ENCODE measurements around the gene HSD17B11.
A peak's percentile ranks its signal among the peaks of the same experiment; 100 is the strongest.
"Not testable (repeated sequence)": the region's sequence is repeated elsewhere in the genome, so short reads cannot be mapped to it uniquely, and the experiment has no call there.

The HSD17B11 gene

DNA sequence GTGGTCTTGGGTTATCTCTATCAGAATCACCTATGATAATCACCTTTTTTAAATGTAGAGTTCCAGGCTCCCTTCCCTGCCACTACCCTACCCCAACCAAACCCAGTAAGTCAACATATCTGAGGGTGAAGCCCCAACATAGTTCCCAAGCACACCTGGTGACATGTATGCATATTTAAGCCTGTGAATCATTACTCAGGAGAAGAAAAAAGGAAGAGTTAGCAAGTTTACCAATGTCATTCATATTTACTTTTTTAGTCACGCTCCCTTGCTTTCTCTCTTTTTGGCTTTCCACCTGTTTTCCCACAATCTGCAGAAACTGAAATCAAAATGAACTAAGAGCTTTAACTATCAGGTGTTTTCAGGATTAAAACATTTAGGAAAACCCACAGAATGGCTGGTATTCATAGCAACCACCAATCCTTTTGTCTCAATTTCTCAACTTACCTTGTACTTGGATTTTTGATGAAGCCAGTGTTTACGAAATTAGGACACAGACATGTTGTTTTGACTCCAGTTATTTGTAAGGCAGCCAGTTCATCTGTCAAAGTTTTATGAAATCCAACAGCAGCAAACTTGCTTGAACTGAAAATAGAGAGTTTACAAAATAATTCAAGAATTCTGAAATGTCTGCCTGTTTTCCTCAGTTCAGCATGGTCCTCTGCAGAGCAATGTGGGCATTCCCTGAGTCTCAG is 34.0 kb downstream of the HSD17B11 start:
- no peak for DNase-seq (ENCODE audit: low read depth in 2 of 2)

DNA sequence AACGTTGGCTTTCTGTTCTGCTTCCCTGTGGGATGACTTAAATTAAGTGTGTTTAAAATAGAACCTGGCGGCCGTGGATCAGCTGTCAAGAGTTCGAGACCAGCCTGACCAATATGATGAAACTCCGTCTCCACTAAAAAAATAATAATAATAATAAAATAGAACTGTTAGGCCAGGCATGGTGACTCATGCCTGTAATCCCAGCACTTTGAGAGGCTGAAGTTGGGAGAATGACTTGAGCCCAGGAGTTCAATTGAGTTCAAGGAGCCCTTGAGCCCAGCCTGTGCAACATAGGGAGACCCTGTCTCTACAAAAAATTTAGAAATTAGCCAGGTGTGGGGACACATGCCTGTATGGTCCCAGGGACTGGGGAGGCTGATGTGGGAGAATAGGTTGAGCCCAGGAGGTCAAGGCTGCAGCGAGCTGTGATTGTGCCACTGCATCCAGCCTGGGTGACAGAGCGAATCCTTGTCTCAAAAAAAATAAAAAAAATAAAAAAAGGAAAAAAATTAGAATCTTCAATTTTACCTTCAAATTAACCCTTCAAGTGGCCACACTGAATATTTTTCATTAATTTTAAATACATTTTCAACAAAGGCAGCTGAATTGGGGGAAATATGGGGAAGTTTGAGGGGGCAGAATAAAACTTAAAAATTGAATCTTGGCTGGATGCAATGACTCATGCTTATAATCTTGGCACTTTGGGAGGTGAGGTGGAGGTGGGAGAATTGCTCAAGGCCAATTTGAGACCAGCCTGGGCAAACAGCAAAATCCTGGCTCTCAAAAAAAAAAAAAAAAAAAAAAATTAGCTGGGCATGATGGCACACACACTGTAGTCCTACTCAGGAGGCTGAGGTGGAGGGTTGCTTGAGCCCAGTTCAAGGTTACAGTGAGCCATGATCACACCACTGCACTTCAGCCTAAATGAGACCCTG is 36.6 kb downstream of the HSD17B11 start:
- no peak for DNase-seq (ENCODE audit: low read depth in 2 of 2)

DNA sequence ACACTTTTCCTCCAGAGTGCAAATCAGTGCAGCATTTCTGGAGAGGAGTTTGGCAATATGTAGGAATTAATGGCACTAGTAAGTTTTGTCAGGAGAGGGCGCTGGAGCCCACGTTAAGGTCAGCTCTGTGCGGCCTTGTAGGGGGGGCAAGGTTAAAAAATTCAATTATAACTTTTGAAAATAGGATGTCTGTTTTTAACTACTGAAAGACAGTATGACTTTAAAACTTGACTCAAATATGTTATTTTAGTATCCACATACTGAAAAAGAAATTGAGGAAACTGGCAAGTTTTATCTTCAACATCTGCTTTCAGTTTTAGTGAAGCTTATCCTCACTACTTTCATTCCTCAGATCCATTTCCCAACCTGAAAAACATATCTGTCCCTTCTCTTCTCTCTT is 37.4 kb downstream of the HSD17B11 start:
- peak in 1 of 2 donors; percentile 13 for DNase-seq (ENCODE audit: low read depth in 2 of 2)

DNA sequence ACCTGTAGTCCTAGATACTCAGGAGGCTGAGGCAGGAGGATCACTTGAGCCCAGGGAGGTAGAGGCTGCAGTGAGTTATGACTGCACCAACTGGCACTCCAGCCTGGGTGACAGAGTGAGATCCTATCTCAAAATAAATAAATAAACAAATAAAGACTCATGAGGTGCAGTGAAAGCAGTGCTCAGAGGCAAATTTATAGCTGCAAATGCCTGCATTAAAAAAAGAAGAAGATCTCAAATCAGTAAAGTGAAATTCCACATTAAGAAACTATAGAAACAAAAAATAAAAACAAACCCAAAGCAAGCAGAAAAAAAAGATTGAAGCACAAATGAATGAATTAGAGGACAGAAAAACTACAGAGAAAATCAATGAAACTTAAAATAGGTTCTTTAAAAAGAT is 45.8 kb downstream of the HSD17B11 start:
- DNase-seq (ENCODE audit: low read depth in 2 of 2): no peak

DNA sequence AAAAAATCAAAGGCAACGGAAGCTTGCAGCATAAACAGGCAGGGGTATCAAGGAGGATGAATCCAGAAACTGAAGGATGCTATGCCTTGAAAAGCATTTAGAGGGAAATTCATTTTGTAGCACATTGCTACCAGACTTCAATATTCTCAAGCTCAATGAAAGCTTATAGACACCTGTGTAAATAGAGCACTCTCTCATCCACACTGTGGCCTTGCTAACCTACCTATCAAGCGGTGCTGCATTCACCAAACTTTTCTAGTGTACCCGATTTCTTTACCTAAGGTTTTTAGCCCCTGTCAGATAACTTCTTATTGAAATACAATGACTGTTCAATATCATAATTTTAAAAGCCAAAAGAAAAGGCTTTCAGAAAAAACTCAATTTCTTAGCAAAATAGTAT is 48.1 kb downstream of the HSD17B11 start:
- DNase-seq (ENCODE audit: low read depth in 2 of 2): no peak

DNA sequence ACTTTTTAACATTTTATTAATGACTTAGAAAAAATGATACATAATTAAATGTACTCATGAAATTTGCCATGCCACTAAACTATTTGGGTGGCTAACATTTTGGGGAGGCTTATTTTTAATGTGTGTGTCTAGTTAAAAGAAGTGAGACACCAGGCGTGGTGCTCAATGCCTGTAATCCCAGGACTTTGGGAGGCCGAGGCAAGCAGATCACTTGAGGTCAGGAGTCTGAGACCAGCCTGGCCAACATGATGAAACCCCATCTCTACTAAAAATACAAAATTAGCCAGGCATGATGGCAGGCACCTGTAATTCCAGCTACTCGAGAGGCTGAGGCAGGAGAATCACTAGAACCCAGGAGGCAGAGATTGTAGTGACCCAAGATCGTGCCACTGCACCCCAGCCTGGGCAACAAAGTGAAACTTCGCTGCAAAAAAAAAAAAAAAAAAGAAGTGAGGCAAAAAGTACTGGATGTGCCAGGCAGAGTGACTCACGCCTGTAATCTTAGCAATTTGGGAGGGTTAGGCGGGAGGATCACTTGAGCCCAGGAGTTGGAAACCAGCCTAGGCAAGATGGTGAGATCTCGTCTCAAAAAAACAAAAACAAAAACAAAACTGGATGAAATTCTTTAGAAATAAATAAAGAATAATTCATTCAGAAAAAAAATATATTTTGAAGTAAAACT is 48.9 kb downstream of the HSD17B11 start:
- not testable (repeated sequence) for DNase-seq (ENCODE audit: low read depth in 2 of 2)

DNA sequence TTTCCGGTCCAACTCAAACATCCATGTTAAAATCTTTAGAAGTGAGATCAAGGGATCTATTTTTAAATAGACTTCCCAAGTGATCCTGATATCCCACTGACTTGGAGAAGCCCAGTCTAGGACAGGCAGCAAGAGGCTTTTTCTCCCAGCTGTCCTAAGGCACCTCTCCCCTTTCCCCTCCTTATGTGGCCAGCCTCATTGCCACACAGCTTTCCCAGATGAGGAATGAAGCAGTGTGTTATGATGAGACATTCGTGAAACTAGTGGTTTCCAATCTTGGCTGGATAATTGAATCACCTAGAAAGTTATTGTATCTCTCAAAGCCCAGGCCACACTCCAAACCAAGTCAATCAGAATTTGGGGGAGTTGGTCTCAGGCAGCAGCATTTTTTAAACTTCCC is 51.5 kb downstream of the HSD17B11 start:
- DNase-seq (ENCODE audit: low read depth in 2 of 2): no peak

DNA sequence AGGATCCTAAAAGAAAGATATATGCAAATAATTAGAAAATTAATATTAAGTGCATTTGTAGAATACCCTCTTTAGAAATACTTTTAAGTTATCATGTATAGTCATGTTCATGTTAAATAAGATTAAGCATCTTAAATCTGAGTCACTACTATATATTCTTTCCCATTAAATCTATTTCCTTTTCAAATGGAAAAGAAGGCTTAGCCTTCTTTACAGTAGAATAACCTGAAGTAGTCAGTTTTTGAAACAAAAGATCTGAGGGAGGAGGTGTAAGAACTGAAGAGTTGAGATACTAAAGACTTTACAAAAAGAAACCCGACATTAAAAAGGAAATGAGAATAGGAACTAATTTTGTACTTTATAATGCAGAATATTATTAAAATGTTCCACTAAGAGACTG is 53.6 kb downstream of the HSD17B11 start:
- no peak for DNase-seq (ENCODE audit: low read depth in 2 of 2)

DNA sequence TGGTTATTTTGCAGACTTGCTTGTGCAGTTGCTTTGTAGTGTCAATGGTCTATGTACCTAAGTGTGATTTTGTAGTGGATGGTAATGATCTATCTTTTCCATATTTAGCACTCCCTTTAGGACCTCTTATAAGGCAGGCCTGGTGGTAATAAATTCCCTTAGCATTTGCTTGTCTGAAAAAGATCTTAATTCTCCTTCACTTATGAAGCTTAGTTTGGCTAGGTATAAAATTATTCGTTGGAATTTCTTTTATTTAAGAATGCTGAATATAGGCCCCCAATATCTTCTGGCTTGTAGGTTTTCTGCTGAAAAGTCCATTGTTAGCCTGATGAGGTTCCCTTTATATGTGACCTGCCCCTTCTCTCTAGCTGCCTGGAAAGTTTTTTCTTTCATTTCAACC is 57.7 kb downstream of the HSD17B11 start:
- no peak for DNase-seq (ENCODE audit: low read depth in 2 of 2)

DNA sequence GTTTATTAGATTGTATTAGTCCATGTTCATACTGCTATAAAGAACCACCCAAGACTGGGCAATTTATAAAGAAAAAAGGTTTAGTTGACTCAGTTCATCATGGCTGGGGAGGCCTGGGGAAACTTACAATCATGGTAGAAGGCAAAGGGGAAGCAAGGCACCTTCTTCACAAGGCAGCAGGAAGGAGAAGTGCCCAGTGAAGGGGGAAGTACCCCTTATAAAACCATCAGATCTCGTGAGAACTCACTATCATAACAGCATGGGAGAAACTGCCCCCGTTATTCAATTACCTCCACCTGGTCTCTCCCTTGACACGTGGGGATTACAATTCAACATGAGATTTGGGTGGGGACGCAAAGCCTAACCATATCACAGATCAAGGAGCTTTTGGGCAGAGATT is 60.2 kb downstream of the HSD17B11 start:
- no peak for DNase-seq (ENCODE audit: low read depth in 2 of 2)

DNA sequence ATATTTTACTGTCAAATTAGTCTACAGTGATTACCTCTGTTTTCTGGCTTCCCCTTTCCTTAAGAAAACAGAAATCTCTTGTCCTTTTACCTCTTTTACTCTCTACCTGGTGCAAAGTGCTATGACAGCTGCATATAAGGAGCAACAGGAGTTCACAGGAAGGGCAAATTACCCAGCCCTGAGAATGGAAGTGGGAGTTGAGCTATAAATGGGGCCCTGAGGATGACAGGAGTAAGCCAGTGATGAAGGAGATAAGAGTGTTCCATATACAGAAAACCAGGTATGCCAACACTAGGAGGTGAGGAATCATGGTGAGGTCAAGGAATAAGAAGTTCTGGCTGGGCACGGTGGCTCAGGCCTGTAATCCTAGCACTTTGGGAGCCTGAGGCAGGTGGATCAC is 63.9 kb downstream of the HSD17B11 start:
- DNase-seq (ENCODE audit: low read depth in 2 of 2): no peak

DNA sequence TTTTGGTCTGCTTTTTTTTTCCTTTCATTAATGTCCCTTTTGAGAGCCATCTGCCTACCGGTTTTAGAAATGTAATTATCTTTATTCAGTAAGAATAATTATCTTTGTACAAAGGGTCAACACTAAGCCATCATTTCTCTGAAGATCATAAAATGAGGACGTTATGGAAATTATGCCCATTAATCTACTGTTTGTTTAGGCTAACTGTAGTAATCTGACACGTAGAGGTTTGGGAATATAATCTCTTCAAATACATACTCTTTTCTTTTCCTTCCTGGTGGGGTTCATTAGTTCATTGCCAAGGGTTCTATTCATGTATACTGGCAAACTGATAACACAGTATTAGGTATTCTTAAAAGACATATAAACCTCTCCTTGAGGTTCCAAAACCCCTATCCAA is 64.5 kb downstream of the HSD17B11 start:
- no peak for DNase-seq (ENCODE audit: low read depth in 2 of 2)

DNA sequence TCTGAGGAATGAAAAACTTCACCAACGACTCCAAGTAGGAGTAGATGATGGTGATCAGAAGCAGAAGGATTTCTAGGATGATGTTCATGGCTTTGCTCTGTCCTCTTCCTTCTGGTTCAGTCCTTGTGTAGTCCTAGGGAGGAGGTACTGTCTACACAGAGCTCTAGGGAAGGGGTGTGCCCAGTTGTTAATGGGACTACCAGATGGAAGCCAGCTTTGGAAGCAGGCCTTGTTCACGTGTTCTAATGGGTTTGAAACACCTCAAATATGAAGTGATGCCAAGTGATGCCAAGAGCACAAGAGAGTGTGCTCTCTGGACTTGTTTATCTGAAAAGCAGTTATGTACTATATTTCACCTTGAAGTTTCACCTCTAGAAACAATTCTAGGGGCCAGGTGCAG is 68.2 kb downstream of the HSD17B11 start, which contains the start of gene HSD17B13:
Gene HSD17B13, minus strand, starts transcription at position 129 of the 400 bp plus-strand sequence. Its CDS starts 41 bp downstream, at position 88.
- no peak for DNase-seq (ENCODE audit: low read depth in 2 of 2)

DNA sequence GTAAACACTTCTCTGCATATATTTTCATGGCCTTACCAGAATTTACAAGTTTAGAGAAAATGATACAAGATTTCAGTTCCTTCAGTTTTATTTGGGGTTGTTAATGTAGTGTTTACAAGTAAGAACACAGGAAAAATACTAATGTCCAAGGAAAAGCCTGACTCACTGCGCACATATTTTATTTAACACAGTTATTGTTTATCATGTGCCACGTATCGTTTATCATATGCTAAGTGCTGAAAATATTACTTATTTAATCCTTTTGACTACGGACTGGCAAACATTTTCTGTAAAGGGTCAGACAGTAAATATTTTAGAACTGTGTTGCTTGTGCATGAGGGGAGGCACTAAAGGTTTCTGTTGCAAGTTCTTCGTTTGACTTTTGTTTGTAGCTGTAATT is 69.1 kb downstream of the HSD17B11 start:
- DNase-seq (ENCODE audit: low read depth in 2 of 2): no peak

DNA sequence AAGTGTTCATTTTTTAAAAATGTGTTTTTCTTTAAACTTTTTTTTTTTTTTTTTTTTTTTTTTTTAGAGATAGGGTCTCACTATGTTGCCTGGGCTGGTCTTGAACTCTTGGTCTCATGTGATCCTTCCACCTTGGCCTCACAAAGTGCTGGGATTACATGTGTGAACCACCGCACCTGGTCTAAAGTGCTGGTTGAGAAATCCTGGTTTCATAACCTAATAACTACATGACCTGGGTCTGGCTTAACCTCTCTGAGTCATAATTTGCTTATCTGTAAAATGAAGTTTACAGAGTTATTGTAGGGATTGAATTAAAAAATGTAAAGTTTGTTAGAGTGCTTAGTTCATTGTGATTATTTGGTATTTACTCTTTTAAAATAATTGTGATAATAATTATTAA is 73.5 kb downstream of the HSD17B11 start:
- DNase-seq (ENCODE audit: low read depth in 2 of 2): no peak

DNA sequence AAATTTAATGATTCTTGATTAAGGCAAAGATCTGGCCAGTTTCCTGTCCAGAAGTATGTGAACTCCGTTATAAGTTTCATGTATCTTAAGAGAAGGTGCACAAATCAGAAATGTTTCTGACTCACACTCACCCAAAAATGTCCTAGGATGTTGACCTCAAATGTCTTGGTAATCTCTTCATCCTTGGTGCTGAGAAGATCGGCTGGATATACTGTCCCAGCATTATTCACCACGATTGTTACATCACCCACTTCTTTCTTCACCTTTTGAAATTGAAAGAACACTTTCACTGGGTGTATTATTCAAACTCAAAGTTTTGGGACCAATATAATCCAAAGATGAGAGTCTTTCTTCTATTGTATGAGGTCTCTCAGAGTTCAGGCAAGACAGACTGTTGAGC is 74.0 kb downstream of the HSD17B11 start:
- no peak for DNase-seq (ENCODE audit: low read depth in 2 of 2)

DNA sequence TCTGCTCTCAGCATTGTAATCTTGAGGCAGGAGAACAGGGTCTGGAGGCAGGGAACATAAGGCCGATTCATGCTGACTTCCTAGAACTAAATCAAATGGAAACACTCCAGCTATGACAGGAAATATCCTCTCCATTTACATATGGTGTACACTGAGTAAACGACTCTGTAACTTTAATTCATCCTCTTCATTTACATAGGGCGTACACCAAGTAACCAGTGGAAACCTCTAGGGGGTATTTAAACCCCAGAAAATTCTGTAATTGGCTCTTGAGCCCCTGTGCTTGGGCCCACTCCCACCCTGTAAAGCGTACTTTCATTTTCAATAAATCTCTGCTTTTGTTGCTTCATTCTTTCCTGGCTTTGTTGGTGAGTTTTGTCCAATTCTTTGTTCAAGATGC is 76.0 kb downstream of the HSD17B11 start:
- DNase-seq (ENCODE audit: low read depth in 2 of 2): not testable (repeated sequence)

DNA sequence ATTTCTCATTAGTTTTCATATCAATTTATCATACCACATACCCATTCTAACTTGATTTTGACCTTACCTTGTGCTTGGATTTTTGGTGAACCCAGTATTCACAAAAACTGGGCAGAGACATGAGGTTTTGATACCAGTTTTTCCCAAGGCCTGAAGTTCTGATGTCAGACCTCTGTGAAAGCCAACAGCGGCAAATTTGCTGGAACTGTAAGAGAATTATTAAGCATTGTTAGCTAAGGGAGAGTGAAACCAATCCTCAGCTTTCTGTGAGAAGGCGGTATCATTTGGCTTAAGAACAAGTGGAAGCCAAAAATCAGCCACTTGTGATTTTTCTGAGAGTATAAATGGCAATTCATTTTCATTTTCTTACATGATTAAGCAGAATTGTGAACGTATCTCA is 77.2 kb downstream of the HSD17B11 start:
- no peak for DNase-seq (ENCODE audit: low read depth in 2 of 2)

DNA sequence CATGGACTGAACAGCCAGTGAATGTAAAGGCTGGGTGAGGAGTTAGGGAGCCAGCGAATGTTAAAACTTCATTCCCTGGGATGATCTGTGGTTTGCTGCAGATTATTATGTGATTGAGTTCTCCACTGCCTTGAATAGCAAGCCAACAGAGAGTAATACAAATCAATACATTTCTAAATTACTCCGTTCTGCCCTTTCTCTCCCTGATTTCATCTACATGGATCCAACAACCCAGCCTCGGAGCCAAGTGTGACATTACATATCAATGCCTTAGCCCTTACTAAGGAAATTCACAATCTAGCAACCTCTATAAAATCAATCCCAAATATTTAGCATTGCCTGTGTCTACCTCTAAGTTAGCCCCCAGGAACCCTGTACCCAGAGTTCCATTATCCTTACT is 79.3 kb downstream of the HSD17B11 start:
- no peak for DNase-seq (ENCODE audit: low read depth in 2 of 2)

DNA sequence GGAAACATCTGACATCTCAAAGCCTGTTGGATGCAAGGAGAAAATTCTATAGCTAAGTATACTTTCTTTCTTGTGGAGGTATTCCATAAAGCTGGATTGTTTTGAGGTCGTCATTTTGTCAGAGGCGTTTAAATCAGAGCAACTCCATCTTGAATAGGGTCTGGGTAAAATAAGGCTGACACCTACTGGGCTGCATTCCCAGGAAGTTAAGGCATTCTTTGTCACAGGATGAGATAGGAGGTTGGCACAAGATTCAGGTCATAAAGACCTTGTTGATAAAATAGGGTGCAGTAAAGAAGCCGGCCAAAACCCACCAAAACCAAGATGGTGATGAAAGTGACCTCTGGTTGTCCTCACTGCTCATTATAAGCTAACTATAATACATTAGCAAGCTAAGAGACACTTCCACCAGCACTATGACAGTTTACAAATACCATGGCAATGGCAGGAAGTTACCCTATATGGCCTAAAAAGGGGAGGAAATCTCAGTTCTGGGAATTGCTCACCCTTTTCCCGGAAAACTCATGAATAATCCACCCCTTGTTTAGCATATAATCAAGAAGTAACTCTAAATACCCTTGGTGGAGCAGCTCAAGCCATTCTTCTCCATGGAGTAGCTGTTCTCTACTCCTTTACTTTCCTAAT is 80.2 kb downstream of the HSD17B11 start:
- DNase-seq (ENCODE audit: low read depth in 2 of 2): no peak

DNA sequence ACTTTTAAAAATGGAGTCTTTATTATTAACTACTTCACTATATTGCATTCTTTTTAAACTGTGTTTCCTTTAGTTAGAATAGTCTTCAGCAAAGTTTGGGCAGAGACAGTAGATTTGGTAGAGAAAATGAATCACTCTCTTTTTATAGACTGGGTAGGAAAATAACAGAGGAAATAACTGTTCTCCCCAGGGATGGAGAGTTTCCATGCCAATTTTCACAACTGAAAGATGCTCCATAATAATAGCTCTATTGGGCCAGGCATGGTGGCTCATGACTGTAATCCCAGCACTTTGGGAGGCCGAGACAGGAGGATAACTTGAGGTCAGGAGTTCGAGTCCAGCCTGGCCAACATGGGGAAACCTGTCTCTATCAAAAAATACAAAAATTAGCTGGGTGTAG is 81.4 kb downstream of the HSD17B11 start:
- DNase-seq (ENCODE audit: low read depth in 2 of 2): no peak

DNA sequence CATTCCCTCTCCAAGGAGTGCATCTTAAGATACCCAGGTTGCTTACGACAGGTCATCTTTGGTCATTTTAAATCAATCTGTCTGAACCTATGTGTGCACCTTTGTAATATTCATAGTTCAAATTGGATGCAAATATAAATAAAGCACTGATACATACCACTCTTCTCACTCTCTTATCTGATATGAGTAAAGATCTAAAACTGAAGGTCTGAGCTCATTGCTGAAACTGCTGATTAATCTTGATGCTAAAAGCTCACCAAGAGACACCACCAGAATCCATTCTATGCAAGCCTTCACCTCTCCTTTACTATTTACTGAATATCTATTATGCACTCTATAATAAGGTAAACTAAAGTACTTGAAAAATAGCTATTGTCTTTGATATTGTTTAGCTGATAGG is 84.9 kb downstream of the HSD17B11 start:
- DNase-seq (ENCODE audit: low read depth in 2 of 2): no peak
